ENCODE measurements around the gene KIF14. TPM values are rescaled to one million over a fixed set of nuclear protein-coding genes. Genes with fewer than 3 reads are reported as not detected.
A peak's percentile ranks its signal among the peaks of the same experiment; 100 is the strongest.

KIF14 gene
- total RNA-seq, 1 experiment from 2014 or later: 25.5 TPM

DNA sequence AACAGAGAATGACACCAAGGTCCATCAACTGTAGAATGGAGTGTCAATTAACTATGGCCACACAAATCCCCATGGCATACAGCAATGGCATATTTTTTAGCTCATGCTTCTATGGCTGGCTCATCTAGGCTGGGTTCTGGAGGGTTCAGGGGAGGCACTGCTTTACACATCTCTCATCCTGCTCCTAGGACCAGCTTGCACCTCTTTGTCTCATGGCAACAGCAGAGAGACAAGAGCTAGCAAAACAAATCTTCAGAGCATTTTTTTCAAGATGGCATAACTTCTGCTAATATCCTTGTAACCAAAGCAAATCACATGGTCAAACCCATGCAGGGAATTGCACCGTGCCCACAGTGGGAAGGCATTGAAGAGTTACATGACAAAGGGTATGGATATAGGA is 82.4 kb downstream of the KIF14 start:
- ChIA-PET POLR2A (no interaction called here), CTCF (interaction anchor here (0.6 to 2.4 kb wide), 5 partner anchors 17 to 988 kb away, joined by 3 to 14 read pairs (median 10); no protein-coding TSS in a partner anchor)
- intact Hi-C loops (cut with micrococcal nuclease): loop anchor here (5.0 kb wide), 1 partner anchor 504 kb away; no protein-coding TSS in a partner anchor
- Mint-ChIP-seq H3K27me3 (ENCODE audit: insufficient read depth, unreplicated experiment) (no peaks in the 10 kb centered on the region), H3K36me3 (ENCODE audit: insufficient read depth, unreplicated experiment) (no peaks in the 10 kb centered on the region), H3K4me1 (ENCODE audit: insufficient read depth, unreplicated experiment) (peaks cover 6% of the 10 kb centered on the region), H3K4me3 (ENCODE audit: unreplicated experiment) (no peak overlapping the region), H3K9me3 (ENCODE audit: unreplicated experiment) (no peaks in the 10 kb centered on the region), H3K27ac (ENCODE audit: low read depth, unreplicated experiment) (no peak overlapping the region)
- TF ChIP-seq, protein P1, sequence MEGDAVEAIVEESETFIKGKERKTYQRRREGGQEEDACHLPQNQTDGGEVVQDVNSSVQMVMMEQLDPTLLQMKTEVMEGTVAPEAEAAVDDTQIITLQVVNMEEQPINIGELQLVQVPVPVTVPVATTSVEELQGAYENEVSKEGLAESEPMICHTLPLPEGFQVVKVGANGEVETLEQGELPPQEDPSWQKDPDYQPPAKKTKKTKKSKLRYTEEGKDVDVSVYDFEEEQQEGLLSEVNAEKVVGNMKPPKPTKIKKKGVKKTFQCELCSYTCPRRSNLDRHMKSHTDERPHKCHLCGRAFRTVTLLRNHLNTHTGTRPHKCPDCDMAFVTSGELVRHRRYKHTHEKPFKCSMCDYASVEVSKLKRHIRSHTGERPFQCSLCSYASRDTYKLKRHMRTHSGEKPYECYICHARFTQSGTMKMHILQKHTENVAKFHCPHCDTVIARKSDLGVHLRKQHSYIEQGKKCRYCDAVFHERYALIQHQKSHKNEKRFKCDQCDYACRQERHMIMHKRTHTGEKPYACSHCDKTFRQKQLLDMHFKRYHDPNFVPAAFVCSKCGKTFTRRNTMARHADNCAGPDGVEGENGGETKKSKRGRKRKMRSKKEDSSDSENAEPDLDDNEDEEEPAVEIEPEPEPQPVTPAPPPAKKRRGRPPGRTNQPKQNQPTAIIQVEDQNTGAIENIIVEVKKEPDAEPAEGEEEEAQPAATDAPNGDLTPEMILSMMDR (IDR thresholded peaks at IDR 0.05; ENCODE audit: unreplicated experiment): no peak
- BruUV-seq (replicated peaks): no TSS peak
- DNase-seq (ENCODE audit: unreplicated experiment): no peak

GRCh38 chr1:200535605-200536004 is 84.9 kb downstream of the KIF14 start:
- no peaks in the 10 kb centered on the region for H3K4me1 Mint-ChIP-seq (ENCODE audit: insufficient read depth, unreplicated experiment)
- BruUV-seq (replicated peaks): no TSS peak

GRCh38 chr1:200530623-200531261 is 89.8 kb downstream of the KIF14 start:
- H3K9me3 Mint-ChIP-seq (ENCODE audit: unreplicated experiment): no peaks in the 10 kb centered on the region
- BruUV-seq (replicated peaks): no TSS peak
- TF ChIP-seq, protein P1 (IDR thresholded peaks at IDR 0.05; ENCODE audit: unreplicated experiment): no peak
- no peak overlapping the region for H3K27ac Mint-ChIP-seq (ENCODE audit: low read depth, unreplicated experiment)
- intact Hi-C loops (cut with micrococcal nuclease): no loop called here
- H3K4me1 Mint-ChIP-seq (ENCODE audit: insufficient read depth, unreplicated experiment): no peaks in the 10 kb centered on the region
- no peak overlapping the region for H3K4me3 Mint-ChIP-seq (ENCODE audit: unreplicated experiment)
- H3K27me3 Mint-ChIP-seq (ENCODE audit: insufficient read depth, unreplicated experiment): no peaks in the 10 kb centered on the region
- no peak for DNase-seq (ENCODE audit: unreplicated experiment)
- H3K36me3 Mint-ChIP-seq (ENCODE audit: insufficient read depth, unreplicated experiment): no peaks in the 10 kb centered on the region
- ChIA-PET POLR2A (interaction anchor here (0.7 kb wide), 1 partner anchor 11 kb away, joined by 3 read pairs; no protein-coding TSS in a partner anchor), CTCF (interaction anchor here (1.2 to 1.6 kb wide), 2 partner anchors 18 to 21 kb away, joined by 3 to 8 read pairs; no protein-coding TSS in a partner anchor)

More at GRCh38 chr1:200535605-200536004, 84.9 kb downstream of the KIF14 start:
- intact Hi-C loops (cut with micrococcal nuclease): loop anchor here (5.0 kb wide), 1 partner anchor 507 kb away; no protein-coding TSS in a partner anchor
- peak; percentile 91 for DNase-seq (ENCODE audit: unreplicated experiment)
- Mint-ChIP-seq H3K9me3 (ENCODE audit: unreplicated experiment) (no peaks in the 10 kb centered on the region), H3K36me3 (ENCODE audit: insufficient read depth, unreplicated experiment) (no peaks in the 10 kb centered on the region), H3K27me3 (ENCODE audit: insufficient read depth, unreplicated experiment) (no peaks in the 10 kb centered on the region), H3K27ac (ENCODE audit: low read depth, unreplicated experiment) (no peak overlapping the region), H3K4me3 (ENCODE audit: unreplicated experiment) (no peak overlapping the region)
- TF ChIP-seq, protein P1 (IDR thresholded peaks at IDR 0.05; ENCODE audit: unreplicated experiment): peak; percentile 68
- ChIA-PET CTCF (interaction anchor here (0.6 to 2.6 kb wide), 9 partner anchors 10 to 1633 kb away, joined by 3 to 11 read pairs (median 6); no protein-coding TSS in a partner anchor), POLR2A (interaction anchor here (0.6 to 1.3 kb wide), 4 partner anchors 15 to 86 kb away, joined by 3 read pairs; no protein-coding TSS in a partner anchor)

DNA sequence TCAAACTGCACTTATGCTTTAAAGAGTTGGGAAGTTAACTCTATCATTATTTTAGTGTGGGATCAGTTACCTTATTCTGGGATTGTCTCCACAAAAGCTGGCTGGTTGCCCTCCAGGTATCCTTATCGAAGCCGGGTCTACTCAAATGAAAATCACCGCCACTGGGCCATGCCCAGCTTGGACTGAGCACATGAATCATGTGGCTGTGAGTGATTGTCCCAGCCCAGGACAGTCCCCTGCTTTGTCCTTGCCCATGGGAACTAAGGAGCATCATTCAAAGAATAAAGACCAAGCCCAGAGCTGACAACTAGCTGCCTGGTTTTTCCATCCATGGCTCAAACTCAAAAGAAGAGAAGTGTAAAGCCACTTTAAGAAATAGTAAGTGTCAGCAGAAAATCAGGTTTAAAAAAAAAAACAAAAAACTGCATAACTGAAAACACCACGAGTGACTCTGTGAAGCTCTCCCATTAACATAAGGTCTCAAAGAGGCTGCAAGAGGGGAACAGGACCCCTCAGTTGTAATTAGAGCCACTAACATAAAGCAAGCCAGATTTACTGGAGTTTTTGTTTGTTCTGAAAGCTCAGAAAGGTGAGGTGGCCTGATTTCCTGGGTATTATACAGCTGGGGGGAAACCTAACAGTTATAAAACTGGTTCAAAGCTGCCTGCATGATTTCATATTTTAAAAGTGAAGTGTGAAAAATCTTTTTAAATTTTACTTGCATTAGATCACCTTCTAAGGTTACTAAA is 91.5 kb downstream of the KIF14 start:
- Mint-ChIP-seq H3K4me1 (ENCODE audit: insufficient read depth, unreplicated experiment) (no peaks in the 10 kb centered on the region), H3K27me3 (ENCODE audit: insufficient read depth, unreplicated experiment) (no peaks in the 10 kb centered on the region), H3K36me3 (ENCODE audit: insufficient read depth, unreplicated experiment) (no peaks in the 10 kb centered on the region), H3K27ac (ENCODE audit: low read depth, unreplicated experiment) (no peak overlapping the region), H3K4me3 (ENCODE audit: unreplicated experiment) (no peak overlapping the region), H3K9me3 (ENCODE audit: unreplicated experiment) (no peaks in the 10 kb centered on the region)
- no TSS peak for BruUV-seq (replicated peaks)
- intact Hi-C loops (cut with micrococcal nuclease): no loop called here
- TF ChIP-seq, protein P1 (IDR thresholded peaks at IDR 0.05; ENCODE audit: unreplicated experiment): no peak
- DNase-seq (ENCODE audit: unreplicated experiment): no peak
- POLR2A ChIA-PET: interaction anchor here (0.6 to 1.3 kb wide), 2 partner anchors 10 to 22 kb away, joined by 3 to 7 read pairs; no protein-coding TSS in a partner anchor
- CTCF ChIA-PET: interaction anchor here (0.7 to 3.9 kb wide), 9 partner anchors 10 to 424 kb away, joined by 3 to 20 read pairs (median 5); no protein-coding TSS in a partner anchor
